GM21619 (cell line): Measurements from ENCODE around the gene RUNX1.
A peak's percentile ranks its signal among the peaks of the same experiment; 100 is the strongest.

Experiments used
- ATAC-seq: cut with Tn5 transposase; IDR thresholded peaks from one replicate; pipeline ENCODE4 v1.9.1; 2021; ENCODE audit not compliant: unreplicated experiment

Gene RUNX1

DNA sequence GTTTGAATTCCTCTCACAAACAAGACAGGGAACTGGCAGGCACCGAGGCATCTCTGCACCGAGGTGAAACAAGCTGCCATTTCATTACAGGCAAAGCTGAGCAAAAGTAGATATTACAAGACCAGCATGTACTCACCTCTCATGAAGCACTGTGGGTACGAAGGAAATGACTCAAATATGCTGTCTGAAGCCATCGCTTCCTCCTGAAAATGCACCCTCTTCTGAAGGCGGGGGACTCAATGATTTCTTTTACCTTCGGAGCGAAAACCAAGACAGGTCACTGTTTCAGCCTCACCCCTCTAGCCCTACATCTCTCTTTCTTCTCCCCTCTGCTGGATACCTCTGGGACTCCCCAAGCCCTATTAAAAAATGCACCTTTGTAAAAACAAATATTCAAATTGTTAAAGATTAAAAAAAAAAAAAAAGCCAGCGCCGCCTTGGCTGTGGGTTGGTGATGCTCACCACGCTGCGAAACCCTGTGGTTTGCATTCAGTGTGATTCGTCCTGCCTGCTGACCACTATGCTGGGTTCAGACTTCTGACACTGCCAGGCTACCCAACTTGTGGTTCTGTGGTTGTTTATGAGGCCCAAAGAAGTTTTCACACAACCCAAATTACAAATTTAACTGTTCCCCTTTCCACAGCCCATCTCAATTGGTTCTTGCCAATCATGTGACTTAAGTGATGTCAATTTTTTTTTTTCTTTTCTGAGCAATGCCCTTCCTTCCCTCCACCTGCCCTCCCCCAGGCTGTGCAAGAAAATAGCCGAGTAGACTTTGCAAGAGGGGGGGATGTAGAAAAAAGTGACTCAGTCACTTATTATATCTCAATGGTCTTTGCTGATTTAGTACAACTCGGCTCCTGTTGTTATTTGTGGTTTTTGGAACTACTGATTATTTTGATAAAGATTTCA is at the start of gene RUNX1:
TSS of gene RUNX1 (minus strand) at position 597 of the 912 bp plus-strand sequence.
- peak; percentile 54 for ATAC-seq

DNA sequence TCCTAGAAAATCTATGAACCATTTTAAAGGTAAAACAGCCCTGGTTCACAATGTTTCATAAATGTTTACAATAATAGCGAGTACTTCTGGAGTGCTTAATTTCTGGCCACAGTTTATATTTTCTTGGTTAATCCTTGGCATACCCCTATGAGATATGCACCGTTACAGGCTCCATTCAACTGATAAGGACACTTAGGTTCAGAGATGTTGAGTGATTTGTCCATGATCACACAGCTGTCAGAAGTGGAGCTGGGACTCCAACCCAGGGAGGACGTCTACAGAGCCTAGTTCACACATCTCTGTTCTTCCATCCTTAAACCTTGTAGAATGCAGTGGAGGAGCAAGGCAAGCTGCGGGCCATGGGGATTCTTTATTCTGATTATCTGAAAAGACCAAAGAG is 48.4 kb upstream of the RUNX1 start:
- no peak for ATAC-seq

DNA sequence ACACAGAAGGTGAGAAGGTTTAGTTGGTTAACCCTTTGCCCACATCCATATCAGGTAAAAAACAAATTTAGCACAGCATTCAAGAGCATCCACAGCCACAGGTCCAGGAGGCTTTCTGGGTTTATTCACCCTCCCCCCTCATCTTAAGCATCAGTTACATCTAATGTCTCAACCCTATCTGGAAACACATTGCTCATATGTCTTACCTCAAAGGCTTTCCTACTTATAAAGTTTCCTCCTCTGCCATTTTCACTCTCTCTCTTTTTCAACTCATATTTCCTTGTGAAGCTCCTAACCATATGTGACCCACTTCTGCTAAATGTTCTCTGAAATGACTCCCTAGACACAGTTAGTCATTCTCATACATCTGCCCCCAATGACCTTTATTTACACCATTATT is 47.9 kb upstream of the RUNX1 start:
- ATAC-seq, result no peak

DNA sequence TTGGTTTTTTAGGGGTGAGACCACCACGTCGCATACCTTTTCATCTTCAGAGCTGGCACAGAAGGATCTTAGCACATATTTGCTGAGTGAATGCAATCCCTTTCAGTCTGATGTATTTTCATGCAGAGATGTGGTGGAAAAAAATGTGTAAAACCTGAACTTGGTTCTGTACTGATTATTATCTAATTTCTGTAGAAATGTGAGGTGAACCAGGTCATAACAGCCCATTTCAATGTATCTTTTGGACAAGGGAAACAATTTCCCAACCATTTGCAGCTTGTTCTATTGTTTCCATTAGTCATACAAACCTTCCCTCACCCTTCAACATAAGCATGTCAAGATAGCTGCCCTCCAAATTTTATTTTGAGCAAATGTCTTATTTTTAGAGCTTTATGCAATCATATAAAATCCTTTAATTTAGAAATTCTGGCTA is 46.8 kb upstream of the RUNX1 start:
- ATAC-seq, result no peak

DNA sequence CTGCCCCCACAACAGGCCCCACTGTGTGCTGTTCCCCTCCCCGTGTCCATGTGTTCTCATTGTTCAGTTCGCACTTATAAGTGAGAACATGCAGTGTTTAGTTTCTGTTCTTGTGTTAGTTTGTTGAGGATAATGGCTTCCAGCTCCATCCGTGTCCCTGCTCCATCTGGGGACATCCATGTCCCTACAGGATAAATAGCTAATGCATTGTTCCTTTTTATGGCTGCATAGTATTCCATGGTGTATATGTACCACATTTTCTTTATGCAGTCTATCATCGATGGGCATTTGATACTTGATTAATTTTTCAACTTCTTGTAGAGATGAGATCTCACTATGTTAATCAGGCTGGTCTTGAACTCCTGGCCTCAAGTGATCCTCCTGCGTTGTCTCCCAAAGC is 44.4 kb upstream of the RUNX1 start:
- ATAC-seq, result no peak

DNA sequence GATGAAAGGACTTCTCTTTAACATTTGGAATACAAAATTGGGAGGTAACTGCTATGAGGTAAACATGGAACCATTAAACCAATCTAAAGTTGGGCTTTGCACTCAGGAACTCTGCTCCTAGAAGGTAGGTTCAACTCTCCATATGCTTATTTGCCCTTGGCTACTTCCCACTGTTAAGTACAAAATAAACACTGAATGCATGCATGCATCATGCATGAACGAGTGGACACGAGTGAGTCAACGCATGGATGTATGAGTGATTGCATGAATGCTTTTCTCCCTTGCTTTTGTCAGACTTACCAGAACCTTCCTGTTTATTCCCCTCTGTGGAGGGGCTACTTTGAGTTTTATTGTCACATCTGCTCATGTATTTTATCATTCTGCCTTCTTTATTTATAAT is 42.4 kb upstream of the RUNX1 start:
- ATAC-seq, result no peak

DNA sequence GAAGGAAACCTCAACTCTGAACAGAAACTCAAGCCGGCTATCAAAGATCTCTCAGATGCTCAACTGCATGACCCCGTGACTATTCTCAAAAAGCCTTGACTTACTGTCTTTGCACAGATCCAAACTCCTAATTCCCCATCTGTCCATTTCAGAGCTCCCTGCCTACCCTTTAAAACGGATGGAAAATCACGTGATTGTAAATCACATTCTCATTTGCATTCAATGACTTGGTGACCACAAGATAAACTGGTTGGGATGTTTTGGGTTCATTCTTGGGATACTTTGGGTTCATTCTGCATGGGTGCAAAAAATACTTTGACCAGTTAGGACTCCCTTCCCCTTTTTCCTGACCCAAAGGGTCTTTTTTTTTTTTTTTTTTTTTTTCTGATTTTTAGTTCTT is 41.3 kb upstream of the RUNX1 start:
- ATAC-seq, result no peak

DNA sequence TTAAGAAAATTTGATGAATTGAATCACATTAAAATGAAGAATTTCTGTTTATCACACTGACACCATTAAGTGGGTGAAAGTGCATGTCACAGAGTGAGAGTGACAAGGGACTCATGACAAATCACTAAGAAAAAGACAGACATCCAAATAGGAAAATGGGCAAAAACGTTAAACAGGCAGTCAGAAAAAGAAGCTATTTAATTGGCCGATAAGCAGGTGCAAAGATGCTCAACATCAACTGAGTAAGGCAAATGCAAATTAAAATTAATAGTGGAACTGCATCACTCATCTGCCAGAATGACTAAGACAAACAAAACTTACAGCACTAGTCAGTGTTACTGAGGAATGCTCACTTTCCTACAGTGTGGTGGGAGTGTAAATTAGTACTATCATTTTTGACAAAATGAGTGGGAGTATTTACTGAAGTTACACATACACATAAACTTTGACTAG is 39.2 kb upstream of the RUNX1 start:
- no peak for ATAC-seq

DNA sequence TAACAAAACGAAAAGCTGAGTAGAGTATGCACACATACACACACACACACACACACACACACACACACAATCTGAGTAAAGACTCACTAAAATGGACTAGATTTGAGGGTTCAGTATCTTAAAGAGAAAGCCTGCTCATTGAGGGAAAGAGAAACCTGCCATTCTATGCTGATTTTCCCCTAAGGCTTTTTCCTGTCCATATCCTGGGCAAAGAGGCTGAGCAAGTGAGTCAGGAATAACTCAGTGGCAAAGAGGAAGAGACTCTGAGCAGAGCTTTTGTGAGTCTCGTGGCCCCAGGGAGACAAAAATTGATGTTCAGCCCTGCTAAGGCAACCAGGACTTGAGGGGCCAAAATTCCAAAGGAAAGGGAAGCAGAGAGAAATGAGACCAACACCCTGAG is 37.3 kb upstream of the RUNX1 start:
- no peak for ATAC-seq

DNA sequence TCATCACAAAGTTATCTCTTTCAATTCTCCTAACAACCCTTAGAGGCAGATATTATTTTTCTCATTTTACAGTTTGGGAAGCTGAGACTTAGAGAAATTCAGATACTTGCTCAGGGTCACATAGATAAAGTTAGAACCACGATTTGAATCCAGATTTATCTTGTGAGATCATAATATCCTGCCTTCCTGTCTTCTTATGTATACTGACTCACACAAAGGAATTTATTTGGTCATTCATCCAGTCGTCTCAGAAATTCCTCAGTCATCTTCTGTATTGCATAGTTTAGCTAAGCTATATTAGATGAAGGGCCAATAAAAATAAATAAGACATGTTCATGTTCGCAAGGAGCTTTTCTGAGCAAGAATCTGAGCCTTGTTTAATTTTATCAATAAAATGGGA is 35.8 kb upstream of the RUNX1 start:
- ATAC-seq, result no peak

DNA sequence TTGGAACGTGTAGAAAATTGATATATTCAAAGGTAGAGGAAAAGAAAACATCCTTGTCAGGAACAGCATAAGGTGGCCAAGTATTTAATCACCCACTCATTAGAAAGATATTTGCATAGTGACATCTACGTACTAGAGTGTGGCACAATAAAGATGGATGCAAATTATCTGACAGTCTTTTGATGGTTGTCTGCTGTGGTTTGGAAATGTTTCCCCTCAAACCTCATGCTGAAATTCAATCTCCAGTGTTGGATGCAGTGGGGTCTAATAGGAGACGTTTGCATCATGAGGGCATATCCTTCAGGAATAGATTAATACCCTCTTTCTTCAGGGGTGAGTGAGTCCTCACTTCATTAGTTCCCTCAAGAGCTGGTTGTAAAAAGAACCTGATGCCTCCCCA is 34.1 kb upstream of the RUNX1 start:
- no peak for ATAC-seq

DNA sequence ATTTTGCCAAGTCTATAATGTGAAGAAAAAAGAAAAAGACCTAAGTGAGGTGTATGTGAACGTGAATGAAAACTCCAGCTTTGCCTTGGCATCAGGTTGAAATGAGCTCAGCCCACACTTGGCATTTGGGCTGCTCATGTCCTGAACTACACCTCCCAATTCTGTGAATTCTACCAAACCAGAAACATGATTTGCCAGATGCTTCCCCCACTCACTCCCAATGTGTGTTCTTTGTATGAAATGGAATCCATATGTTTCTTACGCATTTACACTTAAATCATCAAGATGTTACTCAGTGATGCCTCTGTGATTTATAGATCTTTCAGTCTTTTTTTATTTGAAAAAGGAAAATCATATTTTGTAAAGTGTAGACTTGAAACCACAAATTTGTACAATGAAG is 32.8 kb upstream of the RUNX1 start:
- ATAC-seq, result no peak

DNA sequence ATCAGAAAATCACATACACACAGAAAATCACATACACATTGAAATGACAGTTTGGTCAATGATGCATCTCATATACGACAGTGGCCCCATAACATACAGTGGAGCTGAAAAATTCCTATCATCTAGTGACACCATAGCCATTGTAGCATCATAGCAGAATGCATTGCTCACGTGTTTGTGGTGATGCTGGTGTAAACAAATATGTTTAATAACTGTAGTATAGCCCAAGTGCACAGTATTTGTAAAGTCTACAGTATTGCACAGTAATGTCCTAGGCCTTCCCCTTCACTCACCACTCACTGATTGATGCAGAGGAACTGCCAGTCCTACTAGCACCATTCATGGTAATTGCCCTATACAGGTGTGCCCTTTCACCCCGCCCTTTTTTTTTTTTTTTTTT is 30.1 kb upstream of the RUNX1 start:
- ATAC-seq, result no peak

DNA sequence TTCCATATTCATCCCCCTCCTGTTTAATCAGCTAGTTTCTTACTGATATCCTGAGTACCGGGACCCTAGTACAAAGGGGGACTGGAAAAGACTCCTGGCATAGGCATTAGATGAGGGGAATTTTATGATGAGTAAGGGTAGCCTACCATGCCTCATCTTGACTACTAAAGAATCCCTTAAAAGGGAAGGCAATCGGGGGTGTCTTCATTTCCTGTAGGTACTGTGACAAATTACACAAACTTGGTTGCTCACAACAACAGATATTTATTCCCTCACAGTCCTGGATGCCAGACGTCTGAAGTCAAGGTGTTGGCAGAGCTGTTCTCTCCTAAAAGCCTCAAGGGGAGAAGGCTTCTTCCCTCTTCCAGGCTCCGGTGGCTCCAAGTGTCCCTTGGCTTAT is 28.9 kb upstream of the RUNX1 start:
- ATAC-seq, result no peak

DNA sequence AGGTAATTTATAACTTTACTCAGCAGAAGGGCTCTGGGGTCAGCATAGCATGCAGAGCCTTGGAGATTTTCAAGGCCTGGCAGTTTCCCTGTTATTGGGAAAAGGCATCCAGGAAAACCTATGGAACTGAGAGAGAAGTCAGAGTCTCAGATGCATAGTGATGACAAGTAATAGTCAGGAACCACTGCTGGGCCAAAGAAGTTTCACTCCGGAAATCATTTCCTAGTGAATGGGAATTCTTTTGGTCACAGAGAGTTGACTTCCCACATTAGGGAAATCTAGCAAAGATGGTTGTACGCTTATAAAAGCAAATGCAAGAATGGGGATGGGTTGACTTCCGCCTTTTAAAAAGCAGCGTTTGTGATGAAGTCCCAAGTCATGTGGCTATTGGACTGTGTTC is 28.4 kb upstream of the RUNX1 start:
- no peak for ATAC-seq

DNA sequence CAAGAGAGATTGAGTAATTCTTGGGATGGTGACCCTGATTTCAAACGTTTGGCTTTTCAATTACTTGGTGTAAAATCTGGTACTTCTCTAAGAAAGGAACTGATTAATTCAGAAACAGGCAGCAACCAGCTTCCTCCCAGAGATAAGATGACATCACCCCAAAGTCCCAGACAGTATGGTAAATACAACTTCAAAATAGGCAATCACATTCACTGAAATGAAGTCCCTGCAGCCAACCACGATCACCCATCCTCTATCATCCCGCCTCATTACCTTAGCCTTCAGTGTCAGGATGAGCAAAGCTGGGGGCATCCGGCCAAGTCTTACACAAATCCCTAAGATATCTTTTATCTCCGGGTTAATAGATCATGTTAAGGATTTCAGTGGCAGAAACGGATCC is 26.4 kb upstream of the RUNX1 start:
- ATAC-seq, result no peak

DNA sequence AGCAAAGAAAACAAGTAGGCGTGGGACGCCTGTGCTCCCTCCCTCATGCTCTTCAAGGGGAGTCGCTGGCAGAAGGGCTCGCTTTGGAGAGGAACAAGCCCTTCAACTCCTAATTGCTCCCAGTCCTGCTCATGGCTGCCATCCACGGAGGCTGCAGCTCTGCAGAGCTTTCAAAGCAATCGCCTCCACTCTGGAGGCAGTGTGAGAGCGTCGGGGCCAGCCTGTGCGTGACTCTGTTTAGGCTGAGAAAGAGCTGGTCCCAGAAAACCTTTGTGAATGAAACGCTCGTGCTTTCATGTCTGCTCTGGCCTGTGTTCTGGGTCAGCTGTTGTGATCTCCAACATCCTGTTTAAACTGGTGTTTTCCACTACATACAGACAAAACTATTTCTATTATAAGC is 23.9 kb upstream of the RUNX1 start:
- no peak for ATAC-seq

DNA sequence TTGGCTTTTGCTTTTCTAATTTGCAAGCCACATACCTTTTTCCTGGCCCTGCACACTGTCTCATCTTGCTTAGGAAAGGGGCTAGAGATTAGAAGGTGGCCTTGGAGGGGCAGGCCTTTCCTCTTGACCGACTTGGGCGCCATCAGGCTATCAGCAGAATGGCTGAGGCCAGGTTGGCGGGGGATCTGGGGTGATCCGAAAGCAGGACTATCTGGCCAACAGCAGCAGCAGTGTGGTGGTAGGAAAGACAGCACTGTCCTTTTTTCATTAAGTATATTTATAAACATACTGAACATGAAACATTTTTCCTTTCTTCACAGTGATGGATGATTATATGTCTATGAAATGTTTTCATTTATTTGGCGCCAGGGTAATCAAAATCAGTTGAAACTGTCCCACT is 23.5 kb upstream of the RUNX1 start:
- ATAC-seq, result no peak

DNA sequence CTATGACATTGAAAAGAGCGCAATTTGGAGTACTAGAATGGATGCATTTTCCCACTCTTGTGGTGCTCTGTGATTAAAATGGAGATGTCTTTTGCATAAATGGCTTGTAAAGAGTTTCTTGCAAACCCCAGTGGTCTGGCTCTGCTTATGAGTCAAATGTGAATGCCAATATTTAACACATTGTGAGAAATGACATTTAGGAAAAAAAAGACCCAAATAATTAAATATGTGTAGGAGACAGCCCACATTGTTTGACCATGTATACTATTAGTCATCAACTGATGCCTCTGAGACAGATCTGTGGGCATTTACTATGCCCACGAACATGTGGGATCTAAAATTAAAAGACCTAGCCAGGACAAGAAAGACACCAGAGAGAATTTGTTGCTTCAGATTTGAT is 22.2 kb upstream of the RUNX1 start:
- ATAC-seq, result no peak

DNA sequence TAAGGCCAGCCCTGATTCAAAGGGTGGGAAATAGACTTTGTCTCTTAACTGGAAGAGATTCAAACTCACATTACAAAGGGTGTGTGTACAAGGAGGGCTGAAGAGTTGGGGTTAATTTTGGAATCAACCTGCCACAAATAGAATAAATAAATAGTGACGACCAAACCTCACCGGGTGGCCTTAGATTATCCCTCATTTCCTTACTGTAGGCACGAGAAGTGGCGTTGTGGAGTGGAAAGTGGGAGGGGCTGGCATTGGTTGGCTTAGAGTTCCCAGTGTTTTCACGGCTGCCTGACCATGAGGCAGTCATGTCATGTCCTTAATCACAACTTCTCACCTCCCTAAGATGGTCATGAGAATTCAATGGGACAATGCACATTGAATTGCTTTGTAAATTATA is 21.3 kb upstream of the RUNX1 start:
- ATAC-seq, result no peak

DNA sequence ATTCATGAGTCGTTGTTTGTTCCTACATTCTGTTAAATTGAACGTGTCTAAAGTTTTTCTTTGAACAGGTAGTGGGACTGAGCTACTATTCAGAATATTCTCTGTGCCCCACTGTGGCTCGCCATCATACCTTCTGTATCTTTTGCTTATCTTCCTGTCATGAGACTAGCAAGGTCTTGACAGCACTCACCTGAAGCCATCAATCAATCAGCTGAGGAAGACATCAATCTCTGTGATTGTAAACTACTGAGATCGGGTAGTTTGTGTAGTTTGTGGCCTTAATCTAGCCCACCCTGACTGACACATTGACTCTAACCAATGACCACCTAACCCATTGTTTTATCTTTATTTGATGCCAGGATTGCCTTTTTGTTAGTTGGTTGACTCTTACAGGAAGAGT is 17.7 kb upstream of the RUNX1 start:
- no peak for ATAC-seq

DNA sequence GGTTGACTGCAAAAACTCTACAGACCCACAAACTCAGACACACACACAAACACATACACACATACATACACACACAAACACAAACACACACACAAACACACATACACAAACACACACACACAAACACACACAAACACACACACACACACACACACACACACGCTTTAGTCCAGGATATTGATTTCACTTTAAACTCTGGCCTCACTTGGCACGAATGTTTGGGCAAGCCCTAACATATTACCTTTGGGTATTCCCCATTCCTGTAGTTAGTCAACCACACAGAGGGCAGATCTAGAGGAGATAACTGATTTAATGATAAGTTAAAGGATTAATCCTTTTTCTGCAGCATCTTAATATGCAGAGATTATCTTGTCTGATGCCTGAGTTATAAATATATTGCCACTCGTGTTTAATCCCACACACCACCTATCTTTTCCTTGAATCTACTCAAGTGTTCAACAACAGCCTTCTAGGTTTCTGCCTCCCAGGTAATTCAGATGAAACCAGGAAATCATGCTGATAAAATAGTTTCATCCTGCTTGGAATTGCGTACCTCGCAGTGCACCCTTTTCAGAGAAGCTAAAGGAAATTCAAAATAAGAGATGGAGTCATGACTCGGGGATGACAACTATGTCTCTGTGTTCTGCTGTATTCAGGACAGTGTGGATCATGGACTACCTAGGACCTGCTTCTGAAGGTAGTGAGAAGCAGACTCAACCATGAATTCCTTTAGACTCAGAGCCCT is 14.5 kb upstream of the RUNX1 start:
- ATAC-seq, result no peak
